HepG2 (cell line): Measurements from ENCODE around the gene GRIN3B. TPM values are rescaled to one million over a fixed set of nuclear protein-coding genes. Genes with fewer than 3 reads are reported as not detected.
A peak's percentile ranks its signal among the peaks of the same experiment; 100 is the strongest.

Source experiments
- ARID3A ChIP-seq: IDR thresholded peaks from 2 replicates; pipeline ENCODE4 v1.6.1; 2012; ENCODE audit warnings: low read depth, low read length, improper control_type of control experiment
- FOXO1 ChIP-seq: sonication (generic); formaldehyde crosslinking; IDR thresholded peaks from 2 replicates; pipeline ENCODE4 v1.4.0; 2020; ENCODE audit warnings: missing genetic modification reagents
- KLF12 ChIP-seq: sonication (generic); formaldehyde crosslinking; IDR thresholded peaks from 2 replicates; pipeline ENCODE4 v1.4.0; 2020; ENCODE audit warnings: missing genetic modification reagents, borderline replicate concordance
- MXI1 ChIP-seq: IDR thresholded peaks from 3 replicates; pipeline ENCODE4 v1.6.1; 2012; ENCODE audit warnings: low read depth, low read length, inconsistent platforms, borderline replicate concordance
- SOX13 ChIP-seq, 3 experiments: fragments of 450-650 bp in 1 of 3; sonication (generic) in 1 of 3; formaldehyde crosslinking in 1 of 3; IDR thresholded peaks in 2 of 3; conservative IDR thresholded peaks in 1 of 3; 2 replicates each; pipeline versions ENCODE4 v1.5.0 to v1.6.1; 2016 to 2020; ENCODE audit warnings: antibody characterized with exemption in 1 of 3, mild to moderate bottlenecking in 1 of 3, missing compliant biosample characterization in 1 of 3, missing genetic modification reagents in 1 of 3, moderate library complexity in 1 of 3
- SPEN ChIP-seq: sonication (generic); formaldehyde crosslinking; IDR thresholded peaks from 2 replicates; pipeline ENCODE4 v1.5.1; 2020; ENCODE audit warnings: low read depth, mild to moderate bottlenecking, missing genetic modification reagents
- STAT5B ChIP-seq: sonication (generic); formaldehyde crosslinking; IDR thresholded peaks from 2 replicates; pipeline ENCODE4 v1.4.0; 2020; ENCODE audit warnings: missing genetic modification reagents
- ZFX ChIP-seq: sonication (generic); formaldehyde crosslinking; IDR thresholded peaks from 2 replicates; pipeline ENCODE4 v1.4.0; 2020; ENCODE audit warnings: mild to moderate bottlenecking, low read depth, missing genetic modification reagents, moderate library complexity
- ZIK1 ChIP-seq: sonication (generic); formaldehyde crosslinking; IDR thresholded peaks from 2 replicates; pipeline ENCODE4 v1.5.0; 2020; ENCODE audit warnings: mild to moderate bottlenecking, low read depth, missing genetic modification reagents, borderline replicate concordance
- ZNF101 ChIP-seq: sonication (generic); formaldehyde crosslinking; IDR thresholded peaks from 2 replicates; pipeline ENCODE4 v1.4.0; 2020; ENCODE audit warnings: mild to moderate bottlenecking, low read depth, missing genetic modification reagents, borderline replicate concordance
- ZNF205 ChIP-seq: IDR thresholded peaks from 2 replicates; pipeline ENCODE4 v1.6.1; 2018; ENCODE audit warnings: missing biosample characterization, missing genetic modification reagents
- ZNF407 ChIP-seq: sonication (generic); formaldehyde crosslinking; IDR thresholded peaks from one replicate; pipeline ENCODE4 v1.5.1; 2020; ENCODE audit warnings: mild to moderate bottlenecking, missing genetic modification reagents; ENCODE audit errors: not compliant biosample characterization
- ZNF770 ChIP-seq: sonication (generic); formaldehyde crosslinking; IDR thresholded peaks from 2 replicates; pipeline ENCODE4 v1.5.0; 2020; ENCODE audit warnings: mild to moderate bottlenecking, missing genetic modification reagents
- ZSCAN25 ChIP-seq: sonication (generic); formaldehyde crosslinking; IDR thresholded peaks from 2 replicates; pipeline ENCODE4 v1.8.0; 2022; ENCODE audit warnings: mild to moderate bottlenecking, missing genetic modification reagents
- ZSCAN31 ChIP-seq: sonication (generic); formaldehyde crosslinking; IDR thresholded peaks from 2 replicates; pipeline ENCODE4 v1.5.0; 2020; ENCODE audit warnings: low read depth, mild to moderate bottlenecking, missing genetic modification reagents
- polyA plus RNA-seq, 8 experiments: library from polyadenylated mRNA; depleted of rRNA in 3 of 8; stranded (reverse) in 7 of 8; unstranded in 1 of 8; fragments of >200 nt; fragmentation: Illumina TruSeq in 4 of 8; extraction: Trizol in 4 of 8; gene quantifications; 2 replicates each; pipeline versions ENCODE4 v1.2.1 to v1.2.3, GENCODE V29; 2011 to 2016; ENCODE audit warnings: low read depth in 4 of 8, missing spikeins in 1 of 8, mixed read lengths in 1 of 8; ENCODE audit not compliant: insufficient read depth in 1 of 8
- total RNA-seq, 5 experiments: library from RNA; depleted of rRNA; stranded (reverse); fragments of >200 nt; fragmentation: Illumina TruSeq; extraction: Trizol; gene quantifications; 2 replicates each; pipeline ENCODE4 v1.2.3, GENCODE V29; 2016; ENCODE audit warnings: low read depth in 1 of 5

Gene GRIN3B
- total and polyA plus RNA-seq, 2 of the 13 experiments (the other 11 are each of a cell fraction or from before 2014, with no cell fraction given): 0.07 to 0.20 TPM

GRCh38 chr19:980133-980998 is 19.9 kb upstream of the GRIN3B start (continued):
- TF ChIP-seq ZNF407 (peak; percentile 34), MXI1 (peak; percentile 66; the same call in 1 of the 3 replicates), FOXO1 (CRISPR knock-in tag) (peak; percentile 63; the same call in 1 of the 2 replicates), STAT5B (CRISPR knock-in tag) (0 out of 2 replicates have a peak, but pooled peaks have one; percentile 32), ZNF101 (CRISPR knock-in tag) (no peak), ZSCAN31 (CRISPR knock-in tag) (0 out of 2 replicates have a peak, but pooled peaks have one; percentile 77), ZSCAN25 (CRISPR knock-in tag) (peak; percentile 53; the same call in 1 of the 2 replicates), ZFX (peak; percentile 99), ZNF770 (CRISPR knock-in tag) (peak; percentile 84), ARID3A (no peak), SOX13 (IDR thresholded peaks at IDR 0.05) (no peak), SOX13 (CRISPR knock-in tag; conservative IDR thresholded peaks at IDR 0.05 in 1 of 2, IDR thresholded peaks at IDR 0.05 in 1 of 2) (peak in 1 of 2 experiments; percentile 67; a peak in 2 of 4 replicates), KLF12 (CRISPR knock-in tag) (peak; percentile 64; the same call in 1 of the 2 replicates), SPEN (CRISPR knock-in tag) (peak; percentile 95), ZIK1 (CRISPR knock-in tag) (peak; percentile 70; the same call in 1 of the 2 replicates), ZNF205 (peak; percentile 80)
